Measurements from ENCODE around the gene TOM1L2. TPM values are rescaled to one million over a fixed set of nuclear protein-coding genes. Genes with fewer than 3 reads are reported as not detected.

Gene TOM1L2
- total RNA-seq: 43.7 TPM
- long read RNA-seq, partial matches to known transcripts: 10 of 59 reads
- long read RNA-seq, other reads (novel, unspliced or antisense): 48 of 59 reads

DNA sequence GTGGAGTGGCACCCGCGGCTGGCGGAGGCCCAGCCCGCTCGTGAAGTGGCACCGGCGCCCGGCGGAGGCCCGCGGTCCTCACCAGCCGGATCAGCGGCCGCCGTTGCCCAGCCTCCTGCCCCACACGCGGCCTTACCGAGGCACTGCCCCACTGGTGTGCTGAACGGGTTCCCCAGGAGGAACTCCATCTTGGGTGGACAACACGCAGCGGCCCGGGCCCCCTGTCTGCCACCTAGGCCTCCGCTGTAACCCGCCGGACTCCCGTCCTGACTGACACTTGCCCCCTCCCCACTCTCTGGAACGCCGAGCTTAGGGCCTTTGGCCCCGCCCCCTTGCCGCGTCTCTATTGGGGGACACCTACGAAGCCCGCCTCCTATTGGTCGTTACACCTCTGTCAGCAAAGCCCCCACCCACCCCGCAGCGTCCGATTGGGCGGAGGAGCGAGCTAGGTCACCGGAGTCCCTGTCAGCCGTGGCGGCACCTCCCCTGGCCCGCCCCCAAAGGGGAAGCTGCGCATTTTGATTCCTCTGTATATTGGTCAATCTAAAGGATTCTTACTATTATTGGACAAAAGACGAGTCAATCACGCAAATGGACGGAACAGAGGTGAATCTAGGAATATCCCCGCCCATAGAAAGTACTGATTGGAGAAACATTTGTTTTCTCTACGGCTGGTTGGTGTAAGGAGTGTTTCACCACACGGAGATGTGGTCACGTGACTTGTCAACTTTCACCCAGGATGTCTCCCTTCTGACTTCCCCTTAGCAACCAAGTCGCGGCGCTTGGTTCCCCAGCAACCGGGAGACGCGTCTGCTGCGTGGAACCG is at the start of gene TOM1L2, which contains the start of gene DRC3:
Gene TOM1L2 (minus strand): TSS at position 275 of the 826 bp plus-strand sequence. CDS start 87 bp downstream, at position 188.
Gene DRC3 (plus strand): TSS at position 737 of the 826 bp plus-strand sequence. CDS start 4,737 bp downstream, outside the sequence.
- DNase-seq (ENCODE audit: low spot score): peak; percentile 100

DNA sequence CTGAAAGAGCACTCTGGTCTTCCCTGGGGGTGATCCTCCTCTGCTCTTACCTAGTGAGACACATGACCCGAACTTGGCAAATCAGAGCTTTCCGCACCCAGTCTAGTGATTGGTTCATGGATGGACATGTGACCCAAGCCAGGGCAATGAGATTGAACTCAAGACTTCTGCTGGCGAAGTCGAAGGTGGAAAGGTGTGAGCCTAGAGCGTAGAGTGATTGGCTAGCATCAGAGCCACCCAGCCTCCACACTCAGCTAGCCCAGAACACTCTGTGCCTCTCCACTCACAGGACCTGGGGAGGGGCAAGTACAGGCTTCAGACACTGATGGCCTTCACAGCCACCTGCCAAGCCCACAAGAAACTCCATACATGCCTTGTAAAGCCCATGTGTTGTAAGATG is 49.2 kb upstream of the TOM1L2 start:
- DNase-seq (ENCODE audit: low spot score): no peak

DNA sequence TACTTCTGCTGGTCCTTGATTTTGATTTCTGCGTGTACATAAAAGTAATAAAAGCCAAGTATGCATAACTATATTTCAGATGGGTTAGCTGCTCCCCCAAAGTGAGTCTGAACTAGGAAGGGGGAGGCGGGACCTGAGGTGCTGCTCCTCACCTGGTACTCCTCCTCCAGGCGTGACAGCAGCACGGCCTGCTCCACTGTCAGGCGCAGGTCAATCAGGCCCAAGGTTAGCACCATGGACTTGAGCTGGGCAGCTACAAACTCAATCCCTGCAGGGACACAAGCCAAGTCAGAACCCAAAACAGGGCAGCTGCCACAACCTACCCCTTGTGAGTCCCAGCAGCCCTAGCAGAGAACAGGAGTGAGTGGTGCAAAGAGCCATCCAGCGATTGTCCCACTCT is 48.8 kb upstream of the TOM1L2 start:
- DNase-seq (ENCODE audit: low spot score): peak; percentile 71

DNA sequence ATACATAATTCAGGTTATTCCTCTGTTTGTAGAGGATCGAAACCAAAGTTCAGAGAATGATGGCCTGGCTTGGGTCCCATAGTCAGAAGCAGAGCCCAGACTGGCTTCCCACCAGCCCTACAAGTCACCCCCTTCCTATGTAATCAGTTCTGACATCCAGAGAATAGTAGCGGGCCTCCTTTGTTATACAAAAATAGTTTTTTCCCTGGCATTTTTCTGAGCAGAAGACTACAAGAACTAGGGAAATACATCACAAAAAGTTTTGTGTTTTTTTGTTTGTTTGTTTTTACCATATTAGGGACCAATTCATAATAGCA is 47.6 kb upstream of the TOM1L2 start:
- no peak for DNase-seq (ENCODE audit: low spot score)

DNA sequence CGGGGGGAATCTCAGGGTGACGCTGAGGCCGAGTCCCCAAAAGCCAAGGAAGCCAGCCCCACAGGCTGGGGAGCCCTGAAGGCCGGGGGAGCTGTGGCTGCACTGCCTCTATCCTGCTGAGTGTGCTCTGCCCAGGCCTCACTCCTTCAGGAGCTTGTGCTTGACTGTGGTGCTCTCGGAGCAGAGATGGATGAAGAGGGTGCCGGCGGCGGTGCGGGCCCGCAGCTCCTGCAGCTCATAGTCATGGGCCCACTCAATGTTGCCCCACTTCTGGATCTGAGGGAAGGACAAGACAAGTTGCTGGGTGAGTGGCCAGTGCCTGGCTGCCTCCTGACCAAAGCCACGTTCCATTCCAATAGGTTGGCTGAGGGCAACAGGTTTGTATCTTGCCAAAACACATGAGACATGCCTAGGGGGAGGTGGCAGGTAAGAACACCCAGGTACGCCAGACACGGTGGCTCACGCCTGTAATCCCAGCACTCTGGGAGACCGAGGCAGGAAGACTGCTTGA is 46.3 kb upstream of the TOM1L2 start:
- DNase-seq (ENCODE audit: low spot score): no peak

DNA sequence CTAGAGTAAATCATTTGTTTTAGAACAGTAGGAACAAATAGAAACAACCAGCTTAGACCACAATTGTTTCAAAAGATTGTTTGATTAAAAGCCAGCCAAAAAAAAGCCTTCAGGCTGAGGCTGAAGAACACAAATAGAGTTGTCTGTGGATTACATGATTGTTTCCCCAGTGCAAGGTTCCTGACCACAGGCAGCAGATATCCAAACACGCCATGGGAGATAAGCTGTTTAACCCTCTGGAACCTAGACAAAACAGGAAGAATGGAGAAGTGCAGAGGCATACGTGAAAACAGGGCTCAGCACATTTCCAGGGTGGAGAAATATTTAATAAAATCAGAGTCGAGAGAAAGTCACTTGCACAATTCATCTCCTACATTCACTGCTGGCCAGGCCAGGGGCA is 45.8 kb upstream of the TOM1L2 start:
- no peak for DNase-seq (ENCODE audit: low spot score)

DNA sequence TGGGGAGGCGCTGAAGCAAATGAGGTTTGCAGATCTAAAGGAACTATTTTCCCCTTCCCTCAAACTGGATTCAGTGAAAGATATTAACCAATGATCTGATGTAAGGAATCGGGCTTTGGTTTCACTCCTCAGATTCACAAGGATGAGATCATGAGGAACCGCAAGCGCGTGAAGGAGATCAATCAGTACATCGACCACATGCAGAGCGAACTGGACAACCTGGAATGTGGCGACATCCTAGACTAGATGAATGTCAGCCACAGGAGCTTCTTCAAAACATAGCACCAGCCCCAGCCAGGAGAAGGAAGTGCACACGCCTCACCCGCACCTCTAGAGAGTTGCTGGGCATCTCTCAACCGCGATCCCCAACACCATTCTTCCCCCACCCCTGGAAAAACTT is 44.2 kb upstream of the TOM1L2 start:
- DNase-seq (ENCODE audit: low spot score): no peak

DNA sequence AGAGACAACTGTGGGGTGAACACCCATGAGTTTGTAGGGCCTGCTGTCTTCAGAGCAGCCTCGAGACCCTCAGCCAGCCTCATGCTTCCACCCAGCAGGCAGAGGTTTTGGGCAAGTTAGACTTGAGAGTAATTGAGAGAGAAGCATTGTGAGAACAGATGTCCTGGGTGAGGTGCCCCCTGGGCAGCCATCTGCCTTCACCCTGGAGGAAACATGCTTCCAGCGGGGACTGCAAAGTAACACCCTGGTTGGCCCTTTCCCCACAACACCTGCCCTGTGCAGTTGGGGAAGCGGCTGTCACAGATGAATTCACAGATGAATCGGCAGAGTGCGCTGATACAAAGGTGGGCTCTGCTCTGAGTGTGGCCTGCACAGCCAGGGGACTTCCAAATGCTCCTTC is 43.4 kb upstream of the TOM1L2 start:
- DNase-seq (ENCODE audit: low spot score): no peak

DNA sequence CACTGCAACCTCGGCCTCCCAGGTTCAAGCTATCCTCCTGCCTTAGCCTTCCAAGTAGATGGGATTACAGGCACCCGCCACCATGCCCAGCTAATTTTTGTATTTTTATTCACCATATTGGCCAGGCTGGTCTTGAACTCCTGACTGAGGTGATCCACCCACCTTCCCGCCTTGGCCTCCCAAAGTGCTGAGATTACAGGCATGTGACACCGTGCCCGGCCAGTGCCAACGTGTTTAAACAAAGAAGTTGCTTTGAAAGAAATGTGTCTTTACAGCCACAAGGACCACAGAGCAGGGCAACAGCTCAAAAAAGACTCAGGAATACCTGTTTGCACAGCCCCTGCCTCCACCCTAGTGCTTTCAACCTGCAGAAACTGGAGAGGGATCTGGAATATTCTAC is 41.8 kb upstream of the TOM1L2 start:
- DNase-seq (ENCODE audit: low spot score): no peak

DNA sequence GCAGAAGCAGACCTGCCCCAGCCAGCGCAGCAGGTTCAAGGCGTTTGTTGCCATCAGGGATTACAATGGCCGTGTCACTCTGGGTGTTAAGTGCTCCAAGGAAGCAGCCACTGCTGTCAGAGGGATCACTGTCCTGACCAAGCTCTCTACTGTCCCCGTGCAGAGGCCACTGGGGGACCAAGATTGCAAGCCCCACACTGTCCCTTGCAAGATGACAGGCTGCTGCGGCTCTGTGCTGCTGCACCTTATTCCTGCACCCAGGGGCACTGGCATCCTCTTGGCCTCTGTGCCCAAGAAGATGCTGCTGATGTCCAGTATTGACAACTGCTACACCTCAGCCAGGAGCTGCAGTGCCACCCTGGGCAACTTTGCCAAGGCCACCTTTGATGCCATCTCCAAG is 39.1 kb upstream of the TOM1L2 start:
- DNase-seq (ENCODE audit: low spot score): no peak

DNA sequence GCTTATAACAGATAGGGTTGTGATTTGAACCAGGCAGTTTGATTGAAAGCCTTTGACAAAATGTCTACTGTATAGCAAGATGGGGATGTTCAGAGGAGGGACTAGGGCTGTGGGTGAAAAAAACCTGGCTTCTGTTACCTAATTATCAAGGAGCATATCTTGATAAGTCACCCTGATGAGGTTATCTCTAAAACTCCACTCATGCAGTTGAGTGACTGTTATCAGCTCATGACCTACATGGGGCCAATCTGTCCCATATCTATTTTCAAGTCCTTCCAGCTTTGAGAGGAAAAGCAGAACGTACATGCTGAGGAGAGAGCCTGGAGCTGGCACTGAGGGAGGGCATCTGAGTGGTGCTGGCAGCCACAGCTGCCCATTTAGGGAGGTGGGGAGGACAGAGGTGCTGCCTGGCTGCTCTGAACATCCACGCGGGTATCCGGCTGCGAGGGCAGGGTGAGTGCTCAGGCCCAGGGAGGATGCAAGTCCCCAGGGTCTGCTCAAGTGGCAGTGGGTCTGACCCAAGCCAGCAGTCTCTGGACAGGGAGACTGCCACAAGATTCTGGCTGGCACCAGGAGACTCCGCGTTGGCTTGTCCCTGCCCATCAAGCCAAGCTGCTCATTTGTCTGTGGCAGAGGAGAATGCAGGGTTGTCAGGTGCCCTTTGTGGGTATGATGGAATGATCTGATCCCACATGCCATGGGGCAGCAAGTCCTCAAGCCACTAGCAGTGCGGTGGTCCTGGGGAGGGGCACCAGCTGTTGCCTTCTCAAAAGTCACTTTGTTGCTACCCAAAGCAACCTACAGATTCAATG is 37.6 kb upstream of the TOM1L2 start:
- no peak for DNase-seq (ENCODE audit: low spot score)

DNA sequence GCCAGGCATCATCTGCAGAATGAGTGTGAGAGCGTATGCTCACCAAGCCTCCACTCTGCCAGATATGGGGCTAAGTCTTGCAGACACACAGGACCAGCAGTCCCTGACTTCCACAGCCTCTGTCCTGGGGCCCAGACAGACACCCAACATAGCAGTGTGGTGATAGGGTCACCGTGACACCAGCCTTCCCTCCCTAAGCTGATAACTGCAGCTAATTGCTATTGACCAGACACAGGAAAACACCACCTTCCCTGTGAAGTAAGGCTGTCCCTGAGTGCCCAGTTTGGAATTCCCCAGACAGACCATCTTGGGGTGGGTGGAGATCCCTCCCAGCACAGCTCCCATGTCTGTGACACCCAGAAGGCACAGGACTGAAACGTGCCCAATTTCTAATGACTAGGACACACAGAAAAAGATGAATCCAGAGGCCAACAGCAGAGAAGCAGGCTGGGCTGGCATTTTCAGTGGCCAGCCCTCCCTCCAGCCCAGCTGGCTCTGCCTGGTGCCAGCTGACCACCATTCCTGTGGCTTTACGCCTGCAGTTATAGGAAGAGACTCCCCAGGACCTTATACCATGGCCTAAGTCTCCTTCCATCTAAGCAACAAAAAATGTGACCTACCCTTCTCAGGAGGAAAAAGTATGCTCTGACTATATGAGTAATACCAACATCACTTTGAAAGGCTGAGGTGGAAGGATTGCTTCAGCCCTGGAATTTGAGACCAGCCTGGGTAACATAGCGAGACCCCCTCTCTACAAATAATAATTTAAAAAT is 36.5 kb upstream of the TOM1L2 start:
- no peak for DNase-seq (ENCODE audit: low spot score)

DNA sequence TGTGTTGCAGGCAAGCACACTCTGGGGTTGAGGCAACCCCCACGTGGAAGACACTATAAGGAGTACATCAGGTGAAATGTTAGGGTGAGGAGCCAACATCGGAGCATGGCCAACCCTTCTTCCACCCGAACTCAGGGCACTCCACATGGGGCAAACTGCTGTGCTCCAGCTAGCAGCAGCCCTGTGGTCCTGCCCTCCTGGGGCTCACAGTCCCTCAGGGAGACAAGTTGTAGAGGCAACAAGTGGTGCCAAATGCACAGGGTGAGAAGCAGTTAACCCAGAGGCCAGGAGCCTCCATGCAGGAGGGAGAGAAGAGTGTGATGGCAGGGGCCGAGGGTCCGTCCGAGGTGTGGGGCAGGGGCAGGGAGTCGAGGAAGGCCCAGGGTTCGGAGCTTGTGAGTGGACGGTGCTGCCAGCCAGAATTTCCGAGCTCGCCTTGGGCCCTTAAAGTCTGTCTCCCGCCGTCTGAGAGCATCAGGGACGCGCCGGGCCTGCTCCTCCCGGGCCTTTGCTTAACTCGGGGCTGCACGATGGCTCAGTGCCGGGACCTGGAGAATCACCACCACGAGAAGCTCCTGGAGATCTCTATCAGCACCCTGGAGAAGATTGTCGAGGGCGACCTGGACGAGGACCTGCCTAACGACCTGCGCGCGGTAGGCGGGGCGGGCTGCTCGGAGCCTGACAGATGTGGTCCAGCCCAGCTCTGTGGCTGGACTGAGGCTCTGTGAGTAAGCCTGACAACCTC is 34.5 kb upstream of the TOM1L2 start:
- DNase-seq (ENCODE audit: low spot score): no peak

DNA sequence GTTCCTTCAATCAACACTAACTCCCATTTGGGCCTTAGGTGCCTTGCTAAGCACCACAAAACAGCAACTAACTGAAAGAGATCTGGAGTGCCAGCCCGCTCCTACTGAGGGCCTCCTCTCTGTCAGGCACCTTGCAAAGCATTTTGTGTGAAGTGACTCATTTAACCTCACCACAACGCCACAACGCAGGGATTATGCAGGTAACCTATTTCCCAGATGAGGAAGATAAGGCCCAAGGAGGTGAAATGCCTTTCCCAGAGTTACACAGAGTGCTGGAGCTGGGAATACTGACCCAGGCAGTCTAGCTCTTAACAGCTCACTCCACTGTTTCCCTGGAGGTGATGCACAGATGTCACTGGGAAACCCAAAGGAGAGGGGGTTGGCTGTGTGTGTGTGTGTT is 33.3 kb upstream of the TOM1L2 start:
- DNase-seq (ENCODE audit: low spot score): no peak

DNA sequence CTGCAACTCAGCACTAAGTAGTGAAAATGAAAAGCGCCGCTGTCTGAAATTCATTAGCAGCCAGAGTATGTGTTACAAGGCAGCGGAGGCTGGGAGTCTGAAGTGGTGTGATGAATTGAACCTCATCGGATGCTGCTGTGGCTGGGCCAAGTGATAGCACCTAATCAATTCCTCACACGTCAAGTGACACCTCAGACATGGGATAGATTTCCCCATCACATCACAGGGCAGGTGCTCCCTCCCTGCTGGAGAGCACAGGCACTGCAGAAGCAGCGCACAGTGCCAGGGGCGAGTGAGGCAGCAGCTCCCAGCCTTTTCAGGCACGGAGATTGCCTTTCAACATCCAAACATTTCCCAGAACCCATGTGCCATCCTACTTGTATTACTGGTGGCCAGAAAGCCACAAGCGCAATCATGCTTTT is 32.7 kb upstream of the TOM1L2 start:
- no peak for DNase-seq (ENCODE audit: low spot score)

DNA sequence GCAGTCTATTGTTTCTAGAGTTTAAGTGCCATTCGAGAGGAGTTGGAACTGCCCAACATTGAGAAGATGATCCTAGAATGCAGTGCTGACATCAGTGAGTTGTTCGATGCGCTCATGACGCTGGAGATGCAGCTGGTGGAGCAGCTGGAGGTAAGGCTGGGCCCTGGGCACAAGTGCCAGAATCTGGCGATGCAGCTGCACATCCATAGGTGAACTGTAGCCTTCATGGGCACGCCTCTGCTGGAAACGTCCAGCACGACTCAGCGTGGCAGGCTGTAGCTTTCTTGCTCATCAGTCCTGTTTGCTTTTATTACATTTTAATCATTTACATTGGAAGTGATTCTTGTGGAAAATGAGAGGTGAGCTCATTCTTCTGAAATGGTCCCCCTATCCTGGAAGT is 32.1 kb upstream of the TOM1L2 start:
- no peak for DNase-seq (ENCODE audit: low spot score)

DNA sequence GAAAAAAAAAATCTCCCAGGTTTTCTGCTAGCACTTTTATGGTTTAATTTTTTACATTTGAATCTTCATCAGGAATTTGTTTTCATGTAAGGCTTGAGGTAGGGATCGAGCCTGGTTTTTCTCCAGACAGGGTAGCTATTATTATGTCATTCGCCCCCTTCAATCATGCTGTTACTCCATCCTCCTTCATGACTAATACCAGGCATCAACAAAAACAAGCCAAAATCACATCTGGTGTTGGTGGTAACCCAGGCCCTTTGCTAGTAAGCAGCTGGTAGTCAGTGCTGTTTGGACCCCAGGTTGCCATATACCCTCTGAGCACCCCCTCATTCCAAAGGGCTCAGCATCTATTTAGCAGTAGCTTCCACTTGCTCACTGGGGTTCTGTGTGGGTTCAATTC is 30.0 kb upstream of the TOM1L2 start:
- no peak for DNase-seq (ENCODE audit: low spot score)

DNA sequence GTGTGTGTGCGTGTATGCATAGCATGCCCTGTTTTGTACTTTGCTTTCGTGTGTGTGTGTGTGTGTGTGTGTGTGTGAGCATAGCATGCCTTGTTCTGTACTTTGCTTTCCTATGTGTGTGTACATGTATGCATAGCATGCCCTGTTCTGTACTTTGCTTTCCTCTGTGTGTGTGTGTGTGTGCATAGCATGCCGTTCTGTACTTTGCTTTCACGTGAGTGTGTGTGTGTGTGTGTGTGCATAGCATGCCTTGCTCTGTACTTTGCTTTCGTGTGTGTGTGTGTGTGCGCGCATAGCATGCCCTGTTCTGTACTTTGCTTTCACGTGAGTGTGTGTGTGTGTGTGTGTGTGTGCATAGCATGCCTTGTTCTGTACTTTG is 27.8 kb upstream of the TOM1L2 start:
- DNase-seq (ENCODE audit: low spot score): no peak

DNA sequence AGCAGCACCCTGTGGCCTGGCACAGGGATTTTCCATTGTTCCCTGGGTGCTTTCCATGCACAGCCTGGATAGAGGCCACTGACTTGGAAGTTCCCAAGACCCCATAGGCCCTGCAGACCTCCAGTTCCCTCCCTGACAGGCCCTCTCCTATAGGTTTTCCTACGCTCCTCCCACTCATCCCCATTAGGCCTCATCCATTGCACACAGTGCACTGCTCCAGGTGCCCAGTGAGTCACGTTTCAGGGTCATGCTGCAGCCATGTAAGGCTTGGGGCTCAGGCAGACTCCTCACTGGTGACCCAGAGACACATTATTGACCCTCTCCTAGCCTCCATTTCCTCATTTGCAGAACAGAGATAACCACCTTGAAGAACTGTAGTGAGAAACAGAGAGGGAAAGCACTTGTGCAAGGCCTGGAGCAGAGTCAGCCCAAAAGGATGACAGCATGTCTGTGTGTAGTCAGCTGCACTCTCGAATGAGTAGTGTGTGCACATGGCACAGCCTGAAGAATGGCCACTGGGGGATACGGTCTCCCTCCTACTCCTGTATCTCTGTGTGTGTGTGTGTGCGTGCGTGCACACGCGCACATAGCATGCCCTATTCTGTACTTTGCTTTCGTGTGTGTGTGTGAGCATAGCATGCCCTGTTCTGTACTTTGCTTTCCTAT is 27.3 kb upstream of the TOM1L2 start:
- no peak for DNase-seq (ENCODE audit: low spot score)

DNA sequence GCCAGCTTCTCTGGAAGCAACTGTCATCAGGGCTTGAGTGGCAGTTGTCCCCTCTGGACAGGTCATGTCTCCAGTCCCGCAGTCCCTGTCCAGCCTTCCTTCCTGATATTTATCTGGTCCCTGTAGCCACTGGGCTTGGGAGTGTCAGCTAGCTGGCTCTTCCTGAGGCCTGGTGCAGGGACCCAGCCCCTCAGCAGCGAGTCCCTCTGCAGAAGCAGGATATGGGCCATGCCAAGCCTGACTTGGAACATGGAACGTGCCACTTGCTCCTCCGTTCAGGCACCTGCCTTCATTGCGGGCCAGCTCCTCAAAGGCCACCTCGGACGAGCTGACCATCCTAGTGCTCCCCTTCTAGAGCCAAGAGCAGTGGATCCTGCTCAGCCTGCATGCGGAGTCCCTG is 26.7 kb upstream of the TOM1L2 start:
- no peak for DNase-seq (ENCODE audit: low spot score)

All from mesenteric fat pad (tissue), 1 donor.